ENCODE results near the gene LYZL1.
"Not testable (repeated sequence)": the region's sequence is repeated elsewhere in the genome, so short reads cannot be mapped to it uniquely, and the experiment has no call there.

Gene LYZL1

DNA sequence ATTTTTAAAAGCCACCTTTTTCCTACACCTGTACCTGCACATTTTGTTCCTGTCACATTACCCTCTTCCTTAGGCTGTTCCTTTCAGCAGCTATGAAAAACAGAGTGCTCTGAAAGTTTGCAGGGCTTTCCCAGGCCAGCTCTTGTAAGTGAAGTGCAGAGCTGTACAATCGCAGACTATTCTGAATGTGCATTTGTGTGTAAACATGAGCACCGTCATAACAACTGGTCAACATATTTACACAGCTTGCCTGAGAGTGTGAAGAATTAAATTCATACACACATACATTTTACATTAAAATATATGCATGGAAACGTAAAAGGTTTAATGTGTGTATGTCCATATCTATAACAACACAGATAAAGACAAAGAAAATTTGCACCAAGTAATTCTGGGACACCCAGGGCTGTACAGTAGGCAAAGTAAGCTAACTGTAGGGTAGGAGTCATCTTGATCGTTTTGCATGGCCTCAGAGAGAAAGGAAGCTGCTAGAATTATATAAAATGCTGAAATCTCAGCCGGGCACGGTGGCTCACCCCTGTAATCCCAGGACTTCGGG, 23.6 kb upstream of the LYZL1 start:
- no peak for DNase-seq

DNA sequence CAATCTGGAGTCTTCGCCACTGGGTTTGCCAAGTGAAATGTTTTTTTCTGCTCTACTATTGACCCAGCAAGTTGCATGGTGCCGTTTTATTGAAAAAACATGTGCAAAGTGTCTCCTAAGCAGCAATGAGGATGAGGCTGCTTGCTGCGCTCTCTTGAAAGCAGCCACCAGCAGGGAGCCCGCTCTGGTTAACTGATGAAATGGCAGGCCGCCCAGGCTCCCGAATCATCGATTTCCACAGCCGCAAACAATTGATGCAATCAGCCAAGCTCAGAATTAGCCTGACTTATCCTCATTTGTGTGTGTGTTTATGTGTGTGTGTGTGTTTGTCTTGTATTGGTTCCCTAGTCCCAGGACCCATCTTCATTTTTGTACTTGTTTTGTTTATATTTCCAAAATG, 22.2 kb upstream of the LYZL1 start:
- peak; percentile 50 for DNase-seq

DNA sequence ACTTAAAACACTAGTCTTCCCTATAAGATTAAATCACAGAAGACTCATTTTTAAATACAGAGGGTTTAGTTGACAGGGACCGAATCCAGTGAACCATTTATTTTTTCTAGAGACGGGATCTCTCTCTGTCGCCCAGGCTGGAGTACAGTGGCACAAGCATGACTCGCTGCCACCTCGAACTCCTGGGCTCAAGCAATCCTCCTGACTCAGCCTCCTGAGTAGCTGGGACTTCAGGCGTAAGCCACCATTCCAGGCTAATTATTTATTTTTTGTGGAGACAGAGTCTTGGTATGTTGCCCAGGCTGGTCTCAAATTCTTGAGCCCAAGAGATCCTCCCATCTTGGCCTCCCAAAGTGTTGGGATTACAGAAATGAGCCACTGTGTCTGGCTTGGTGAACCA, 20.9 kb upstream of the LYZL1 start:
- DNase-seq, result no peak

DNA sequence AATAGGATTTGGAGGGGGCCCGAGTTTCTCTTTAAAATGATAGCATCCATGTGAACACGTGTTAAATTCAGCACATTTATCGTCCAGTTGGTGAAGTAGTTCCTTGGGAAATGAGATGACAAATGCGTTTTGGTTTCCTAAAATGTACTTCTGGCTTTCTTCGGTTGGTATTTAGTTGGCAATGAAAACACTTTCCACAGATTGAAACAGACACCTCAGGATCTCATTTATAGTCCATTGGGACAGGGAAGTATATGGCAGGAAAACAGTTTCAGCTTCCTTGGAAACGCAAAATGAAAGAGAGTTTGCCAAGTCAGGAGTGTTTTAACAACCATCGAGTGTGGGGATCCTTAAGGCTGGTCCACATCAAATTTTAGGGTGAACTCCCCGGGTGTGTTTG, 19.4 kb upstream of the LYZL1 start:
- no peak for DNase-seq

DNA sequence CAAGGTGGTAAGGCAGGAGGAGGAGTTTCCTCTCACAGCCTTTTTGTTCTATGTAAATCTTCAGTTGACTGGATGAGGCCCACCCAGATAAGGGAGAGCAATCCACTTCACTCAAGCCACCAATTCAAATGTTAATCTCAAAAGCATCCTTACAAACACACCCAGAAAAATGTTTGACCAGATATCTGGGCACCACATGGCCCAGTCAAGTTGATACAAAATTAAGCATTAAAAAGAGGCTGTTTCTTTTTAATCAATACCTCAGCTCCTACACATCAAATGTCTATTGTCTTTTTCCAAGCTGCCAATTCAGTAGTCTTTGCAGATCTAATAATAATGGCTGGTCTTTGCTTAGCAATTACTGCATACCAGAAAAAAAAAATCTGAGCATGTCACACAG, 18.0 kb upstream of the LYZL1 start:
- DNase-seq, result no peak

DNA sequence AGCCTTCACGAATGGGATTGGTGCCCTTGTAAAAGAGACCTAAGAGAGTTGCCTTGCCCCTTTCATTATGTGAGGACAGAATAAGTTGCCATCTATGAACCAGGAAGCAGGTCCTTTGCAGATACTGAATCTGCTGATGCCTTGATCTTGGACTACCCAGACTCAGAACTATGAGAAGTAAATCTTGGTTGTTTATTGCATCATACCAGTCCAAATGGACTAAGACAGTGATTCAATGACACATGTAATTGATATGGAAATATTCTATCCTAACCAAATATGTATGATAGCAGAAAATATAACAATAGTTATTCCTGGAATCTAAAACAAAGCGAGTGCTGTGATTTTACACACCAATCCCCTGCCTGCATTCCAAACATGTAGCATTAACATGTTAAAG, 17.0 kb upstream of the LYZL1 start:
- DNase-seq, result no peak

DNA sequence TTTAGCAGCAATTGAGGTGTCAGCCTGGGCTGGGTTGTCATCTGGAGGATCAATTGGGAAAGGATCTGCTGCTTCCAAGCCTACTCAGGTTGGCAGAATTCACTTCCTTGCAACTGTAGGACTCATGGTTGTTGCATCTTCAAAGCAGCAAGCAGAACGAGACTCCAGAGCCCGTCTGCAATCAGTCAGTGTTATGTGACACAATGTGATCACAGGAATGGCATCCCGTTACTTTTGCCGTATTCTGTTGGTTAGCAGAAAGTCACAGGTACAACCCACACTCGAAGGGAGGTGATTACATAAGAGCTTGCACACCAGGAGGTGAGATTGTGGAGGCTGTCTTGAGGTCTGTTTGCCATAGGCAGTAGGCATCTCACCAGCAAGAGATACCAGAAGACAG, 15.4 kb upstream of the LYZL1 start:
- no peak for DNase-seq

DNA sequence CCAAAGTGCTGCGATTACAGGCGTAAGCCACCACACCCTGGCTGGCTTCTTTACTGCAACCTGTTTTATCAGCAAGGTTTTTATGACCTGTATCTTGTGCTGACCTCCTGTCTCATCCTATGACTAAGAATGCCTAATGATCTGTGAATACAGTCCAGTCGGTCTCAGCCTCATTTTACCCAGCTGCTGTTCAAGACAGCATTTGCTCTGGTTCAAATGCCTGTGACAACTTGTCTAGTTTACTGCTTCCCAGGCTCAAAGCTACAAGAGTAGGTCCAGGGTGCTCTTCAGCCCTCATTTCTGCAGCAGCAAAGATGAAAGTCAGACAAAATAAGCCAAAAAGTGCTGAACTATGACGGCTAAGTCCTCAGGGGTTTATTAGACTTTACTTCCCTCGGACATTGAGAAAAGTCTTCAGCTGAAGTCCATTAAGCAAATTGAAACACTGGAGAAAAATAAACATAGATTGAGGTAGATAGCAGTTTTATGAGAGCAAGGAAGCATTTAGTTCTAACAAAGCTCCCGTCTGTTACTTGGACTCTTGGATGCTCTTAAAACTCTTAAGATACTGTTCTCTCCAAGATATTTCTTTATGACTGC, 12.5 kb upstream of the LYZL1 start:
- no peak for DNase-seq

DNA sequence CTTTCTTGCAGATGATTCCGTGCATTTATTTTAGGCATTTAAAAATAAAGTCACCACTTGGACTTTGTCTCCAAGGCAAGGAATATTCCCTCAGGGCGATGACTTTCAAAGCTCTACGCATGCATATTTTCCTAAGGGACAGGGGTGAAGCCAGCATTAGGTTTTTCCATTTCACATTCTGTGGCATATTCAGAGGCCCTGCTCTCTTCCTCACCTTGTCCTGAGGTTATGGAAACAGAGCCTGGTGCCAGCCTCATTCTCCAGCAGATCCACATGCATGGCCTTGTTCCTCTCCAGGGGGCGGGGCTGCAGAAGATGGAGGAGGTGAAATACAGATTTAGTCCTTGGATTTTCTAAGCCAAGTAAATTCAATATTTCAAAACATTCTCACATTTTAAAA, 11.6 kb upstream of the LYZL1 start:
- no peak for DNase-seq

DNA sequence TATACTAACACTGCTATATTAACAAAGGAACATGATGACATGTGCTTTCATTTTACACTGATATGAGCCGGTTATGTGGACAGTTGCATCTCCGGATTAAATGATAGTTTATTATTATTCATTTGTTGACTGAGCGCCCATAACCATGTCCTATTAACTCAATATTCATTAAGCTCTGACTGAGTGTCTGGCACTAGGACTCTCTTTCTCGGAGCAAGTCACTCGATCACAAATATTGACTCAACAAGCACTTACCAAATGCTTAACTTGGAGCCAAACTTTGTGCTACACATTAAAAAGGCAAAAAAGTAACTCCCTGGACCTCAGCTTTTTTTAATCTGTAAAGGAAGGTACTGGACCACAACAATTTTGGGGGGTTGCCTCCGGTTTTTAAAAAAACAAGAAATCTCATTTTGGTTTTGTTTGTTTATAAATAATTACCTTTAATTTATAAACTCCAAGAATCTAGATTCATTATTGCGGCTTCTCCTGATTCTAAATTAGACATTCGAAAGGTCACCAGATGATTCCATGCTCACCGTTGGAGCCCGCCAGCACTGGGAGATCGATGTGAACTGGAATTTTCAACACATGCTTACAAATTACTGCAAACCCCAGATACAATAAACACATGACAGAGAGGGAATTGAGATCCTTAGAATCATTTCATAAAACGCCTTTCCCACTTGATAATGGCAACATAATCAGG, 8.9 kb upstream of the LYZL1 start:
- no peak for DNase-seq

DNA sequence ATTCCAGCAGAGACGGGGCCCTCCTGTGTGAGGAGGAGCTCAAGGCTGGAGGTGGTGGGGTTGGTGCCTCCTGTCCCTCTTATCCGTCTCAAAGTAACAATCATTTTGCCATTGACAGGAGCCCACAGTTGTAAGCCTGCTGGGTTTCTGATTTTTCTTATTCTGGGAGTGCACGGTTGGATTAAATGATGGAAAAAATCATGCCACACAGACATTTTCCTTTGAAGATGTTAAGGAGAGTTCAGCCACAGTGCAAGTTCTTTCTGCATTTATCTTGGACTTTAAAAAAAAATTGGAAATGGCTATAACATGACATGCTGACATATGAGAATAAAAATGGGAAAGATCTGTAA, 8.4 kb upstream of the LYZL1 start:
- DNase-seq, result no peak

DNA sequence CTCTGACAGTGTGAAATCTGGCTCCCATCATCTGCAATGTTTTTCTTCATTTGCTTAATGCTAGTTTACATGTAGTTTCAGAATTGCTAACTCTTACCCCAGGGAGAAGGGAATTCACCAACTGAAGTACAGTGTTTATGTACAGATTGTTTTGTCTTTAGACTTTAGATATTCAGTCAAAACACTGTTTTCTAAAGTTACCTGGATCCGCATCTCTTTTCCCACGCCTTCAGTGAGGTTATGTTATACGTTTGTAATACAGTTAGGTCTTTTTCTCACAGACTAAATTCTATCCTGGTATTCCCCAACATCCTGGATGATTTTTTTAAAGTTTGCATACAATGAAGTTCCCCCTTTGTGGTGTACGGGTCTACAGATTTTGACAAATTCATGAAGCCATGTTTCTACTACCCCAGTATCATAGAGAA, 3.2 kb upstream of the LYZL1 start:
- no peak for DNase-seq

DNA sequence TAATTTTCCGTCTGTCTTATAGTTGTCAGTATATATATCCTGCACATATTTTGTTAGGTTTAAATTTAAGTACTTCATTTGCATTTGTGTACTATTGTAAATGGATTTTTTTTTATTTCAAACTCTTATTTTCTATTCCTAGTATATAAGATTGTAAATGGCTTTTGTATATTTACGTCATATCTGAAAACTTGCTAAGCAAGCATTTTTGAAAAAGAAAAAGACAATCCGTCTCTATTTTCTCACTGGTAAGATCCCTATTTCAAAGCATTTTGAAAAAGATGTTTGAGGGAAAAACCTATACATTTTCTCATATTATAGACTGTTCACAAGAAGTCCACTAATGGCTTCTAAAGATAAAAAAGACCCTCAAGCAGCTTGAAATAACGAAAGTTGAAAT, 1.2 kb upstream of the LYZL1 start:
- DNase-seq, result no peak

DNA sequence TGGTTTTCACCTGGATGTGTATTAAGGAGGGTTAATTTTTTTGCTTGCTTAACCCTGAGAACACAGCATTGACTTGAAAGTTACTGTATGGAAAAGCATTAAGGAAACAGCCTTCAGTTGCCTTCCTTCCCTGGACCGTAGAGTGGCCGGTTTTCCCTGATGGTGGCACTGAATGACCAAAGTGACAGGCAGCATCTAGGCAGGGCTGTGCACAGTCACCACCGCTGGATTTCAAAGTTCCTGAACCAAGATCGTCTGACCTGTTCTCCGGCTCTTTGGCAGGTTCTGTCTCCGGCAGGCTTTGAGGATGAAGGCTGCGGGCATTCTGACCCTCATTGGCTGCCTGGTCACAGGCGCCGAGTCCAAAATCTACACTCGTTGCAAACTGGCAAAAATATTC, 2.7 kb downstream of the LYZL1 start:
- DNase-seq, result not testable (repeated sequence)

DNA sequence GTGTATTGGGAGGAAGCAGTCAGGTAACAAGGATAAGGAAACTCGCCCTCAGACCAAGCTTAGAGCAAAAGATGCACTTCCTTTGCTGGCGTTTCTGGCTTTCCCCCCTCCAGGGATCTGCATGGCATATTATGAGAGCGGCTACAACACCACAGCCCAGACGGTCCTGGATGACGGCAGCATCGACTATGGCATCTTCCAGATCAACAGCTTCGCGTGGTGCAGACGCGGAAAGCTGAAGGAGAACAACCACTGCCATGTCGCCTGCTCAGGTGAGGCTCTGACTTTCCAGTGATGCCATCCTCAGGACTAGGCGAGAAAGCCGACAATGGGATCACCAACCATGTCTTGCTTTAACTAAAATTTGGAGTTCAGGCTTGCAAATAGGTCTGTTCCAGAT, 3.5 kb downstream of the LYZL1 start:
- not testable (repeated sequence) for DNase-seq

DNA sequence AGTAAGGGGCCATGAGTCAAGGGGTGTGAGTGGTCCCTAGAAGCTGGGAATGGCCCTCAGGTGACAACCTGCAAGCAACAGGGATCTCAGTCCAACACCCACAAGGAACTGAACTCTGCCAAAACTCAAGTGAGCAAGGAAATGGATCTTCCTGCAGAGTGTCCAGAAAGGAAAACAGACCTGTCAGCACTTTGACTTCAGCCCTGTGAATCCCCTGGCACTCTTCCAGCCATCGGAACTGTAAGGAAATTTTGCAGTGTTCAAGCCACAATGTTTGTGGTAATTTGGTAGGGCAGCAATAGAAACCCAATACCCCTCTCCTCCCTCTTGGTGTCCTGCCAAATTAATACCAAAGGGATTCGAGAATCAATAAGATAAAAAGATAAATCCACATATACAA, 6.9 kb downstream of the LYZL1 start:
- DNase-seq, result no peak

DNA sequence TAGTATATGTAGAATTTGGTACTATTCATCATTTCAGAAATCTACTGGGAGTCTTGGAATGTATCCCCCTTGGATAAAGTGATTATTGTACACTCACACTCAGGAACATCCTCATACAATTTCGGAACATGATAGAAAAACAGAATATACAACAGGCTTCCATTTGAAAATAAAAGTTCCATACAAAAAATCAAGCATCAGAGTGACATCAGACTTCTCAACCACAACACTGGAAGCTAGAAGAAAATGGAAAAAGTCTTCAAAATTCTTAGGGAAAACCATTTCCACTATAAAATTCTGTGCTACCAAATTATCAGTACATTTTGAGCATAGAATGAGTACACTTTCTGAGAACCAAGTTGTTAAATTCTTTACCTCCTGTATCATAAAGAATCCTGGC, 8.8 kb downstream of the LYZL1 start:
- DNase-seq, result no peak

DNA sequence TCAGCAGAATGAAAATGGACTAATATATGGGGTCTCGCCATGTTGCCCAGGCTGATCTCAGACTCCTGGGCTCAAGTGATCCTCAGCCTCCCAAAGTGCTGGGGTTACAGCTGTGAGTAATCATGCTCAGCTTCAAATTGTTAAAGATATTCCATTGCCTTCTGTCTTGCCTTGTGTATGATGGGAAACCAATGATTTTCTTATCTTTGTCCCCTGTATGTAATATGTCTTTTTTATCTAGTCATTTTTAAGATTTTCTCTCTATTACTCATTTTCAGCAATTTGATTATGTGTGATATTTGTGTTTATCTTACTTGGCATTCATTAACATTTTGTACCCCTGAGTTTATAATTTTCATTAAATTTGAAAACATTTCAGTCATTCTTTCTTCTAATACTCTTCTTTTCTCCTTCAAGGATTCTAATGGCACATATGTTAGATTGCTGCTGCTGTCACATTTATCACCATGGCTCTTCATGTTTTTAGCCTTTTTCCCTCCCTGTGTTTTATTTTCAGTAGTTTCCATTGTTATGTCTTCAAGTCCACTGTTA, 12.6 kb downstream of the LYZL1 start:
- DNase-seq, result no peak

DNA sequence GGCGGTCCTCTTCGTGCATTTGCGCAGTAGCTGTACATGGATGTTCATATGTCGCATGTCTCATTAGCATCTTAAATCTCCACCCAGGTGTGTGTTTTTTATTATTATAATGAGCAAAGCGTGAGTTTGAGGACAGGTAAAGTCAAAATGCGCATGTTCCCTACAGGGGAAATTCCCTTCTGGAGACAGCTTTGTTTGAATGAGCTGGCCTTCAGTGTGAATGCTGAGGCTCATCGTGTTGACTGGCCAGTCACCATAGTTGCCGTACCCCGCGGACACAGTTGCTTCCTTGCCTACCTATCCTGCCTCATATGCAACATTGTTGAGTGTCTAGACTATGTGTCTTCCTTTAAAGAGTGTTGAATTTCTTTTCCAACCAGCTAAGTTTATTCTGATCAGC, 13.6 kb downstream of the LYZL1 start:
- DNase-seq, result no peak

DNA sequence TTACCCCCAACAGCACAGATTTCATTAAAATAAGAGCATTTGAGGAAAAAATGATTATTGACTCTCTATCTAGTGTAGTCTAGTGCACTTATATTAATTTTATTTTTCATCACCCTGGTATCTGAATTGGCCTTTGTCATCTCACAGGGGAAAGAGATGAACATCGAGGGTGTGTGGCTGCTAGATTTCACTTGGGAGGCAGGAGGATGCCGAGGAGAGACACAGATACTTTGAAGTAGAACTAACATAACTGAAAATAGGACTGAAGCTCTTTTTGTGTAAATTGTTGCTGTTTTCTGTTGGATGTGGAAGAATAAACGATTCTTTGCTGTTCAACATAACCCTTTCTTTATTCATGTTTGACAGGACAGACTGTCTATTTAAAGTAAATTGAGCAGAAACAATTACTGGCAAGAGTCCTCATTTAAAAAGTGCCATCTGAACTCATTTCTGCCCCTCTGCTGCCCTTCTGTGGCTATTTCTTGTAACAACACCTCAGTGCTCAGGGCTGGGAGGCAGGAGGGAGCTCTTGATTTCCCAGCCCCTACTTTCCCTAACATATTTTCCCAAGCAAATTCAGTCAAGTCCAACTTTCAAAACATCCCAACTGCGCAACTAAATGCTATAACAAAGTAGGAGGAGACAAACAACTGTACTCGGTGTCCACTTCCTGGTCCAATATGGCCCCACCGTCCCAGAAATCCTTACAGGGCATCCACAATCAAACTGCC, 15.6 kb downstream of the LYZL1 start:
- DNase-seq, result peak; percentile 60

DNA sequence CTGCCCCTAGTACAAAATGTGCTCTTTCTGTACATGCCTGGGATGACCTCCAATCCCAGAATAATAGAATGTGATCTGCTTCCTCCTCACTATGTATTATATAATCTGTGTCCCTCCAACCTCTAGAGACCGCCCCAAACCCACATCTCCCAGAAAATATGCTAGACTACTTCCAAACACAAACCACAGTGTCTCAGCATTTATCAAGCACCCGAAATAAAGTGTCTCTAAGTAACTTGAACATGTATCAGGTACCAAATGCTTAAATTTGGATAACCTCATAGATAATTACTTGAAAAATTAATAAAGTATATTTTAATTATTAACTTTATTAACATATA, 16.1 kb downstream of the LYZL1 start:
- no peak for DNase-seq

DNA sequence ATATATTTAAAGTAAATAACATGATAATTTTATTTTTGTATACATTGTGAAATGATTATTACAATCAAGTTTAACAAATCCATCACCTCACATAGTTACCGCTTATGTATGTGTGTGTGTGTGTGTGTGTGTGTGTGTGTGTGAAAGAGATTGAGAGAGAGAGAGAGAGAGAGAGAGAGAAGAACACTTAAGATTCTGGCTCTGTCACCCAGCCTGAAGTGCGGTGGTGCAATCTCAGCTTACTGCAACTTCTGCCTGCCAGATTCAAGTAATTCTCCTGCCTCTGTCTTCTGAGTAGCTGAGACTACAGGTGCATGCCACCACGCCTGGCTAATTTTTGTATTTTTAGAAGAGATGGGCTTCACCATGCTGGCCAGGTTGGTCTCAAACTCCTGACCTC, 17.8 kb downstream of the LYZL1 start:
- no peak for DNase-seq

DNA sequence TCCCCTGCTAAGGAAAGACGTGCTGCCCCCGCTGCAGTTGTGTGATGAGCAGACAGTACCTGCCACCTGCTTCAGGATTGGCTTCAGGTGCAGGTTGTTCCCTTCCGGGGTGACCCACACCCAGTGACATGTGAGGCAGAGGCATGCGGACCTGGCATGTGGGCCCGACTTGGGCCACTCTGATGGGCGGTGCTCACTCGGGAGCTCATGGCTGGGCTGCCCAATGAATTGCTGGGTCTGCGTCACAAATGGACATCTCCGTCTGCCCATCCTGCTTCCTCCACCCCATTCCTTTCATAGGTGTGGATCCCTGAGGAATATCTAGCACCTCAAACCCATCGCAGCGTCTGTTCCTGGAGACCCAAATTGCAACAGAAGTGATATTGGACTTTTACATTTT, 19.3 kb downstream of the LYZL1 start:
- not testable (repeated sequence) for DNase-seq

DNA sequence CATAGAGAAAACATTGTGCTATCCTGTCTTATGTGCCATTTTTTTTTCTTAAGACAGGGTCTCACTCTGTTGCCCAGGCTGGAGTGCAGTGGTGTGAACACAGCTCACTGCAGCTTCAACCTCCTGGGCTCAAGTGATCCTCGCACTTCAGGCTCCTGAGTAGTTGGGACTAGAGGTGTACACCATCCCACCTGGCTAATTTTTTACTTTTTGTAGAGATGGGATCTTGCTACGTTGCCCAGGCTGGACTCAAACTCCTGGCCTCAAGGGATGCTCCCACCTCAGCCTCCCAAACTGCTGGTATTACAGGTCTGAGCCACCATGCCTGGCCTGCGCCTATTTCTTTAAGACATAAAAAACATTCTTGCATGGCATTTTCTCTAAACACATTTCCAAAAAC, 20.6 kb downstream of the LYZL1 start:
- no peak for DNase-seq

All from COR-L47 (cell line).